Measurements from ENCODE around the gene ACIN1.
"Not testable (repeated sequence)": the region's sequence is repeated elsewhere in the genome, so short reads cannot be mapped to it uniquely, and the experiment has no call there.

The ACIN1 gene

GRCh38 chr14:23124337-23124954 is 29.5 kb upstream of the ACIN1 start:
- DNase-seq (ENCODE audit: low read depth), result no peak

DNA sequence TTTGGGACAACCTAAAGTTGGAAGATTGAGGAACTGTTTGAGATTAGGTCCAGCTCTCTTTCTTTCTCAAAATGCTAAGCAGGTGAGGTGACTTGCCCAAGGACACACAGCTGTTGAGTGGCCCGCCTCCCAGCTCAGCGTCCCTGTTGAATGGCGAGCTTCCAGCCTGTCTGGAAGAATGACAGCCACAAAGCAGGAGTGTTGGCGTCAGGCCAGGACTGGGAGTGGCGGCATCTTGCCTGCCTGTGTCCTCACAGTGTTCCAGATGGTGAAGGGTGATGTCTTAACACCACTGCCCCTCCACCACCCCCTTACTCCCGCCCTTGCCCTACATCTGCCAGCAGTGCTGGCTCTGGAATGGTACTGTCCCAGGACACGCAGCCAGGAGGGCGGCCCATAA is 28.5 kb upstream of the ACIN1 start:
- no peak for DNase-seq (ENCODE audit: low read depth)

DNA sequence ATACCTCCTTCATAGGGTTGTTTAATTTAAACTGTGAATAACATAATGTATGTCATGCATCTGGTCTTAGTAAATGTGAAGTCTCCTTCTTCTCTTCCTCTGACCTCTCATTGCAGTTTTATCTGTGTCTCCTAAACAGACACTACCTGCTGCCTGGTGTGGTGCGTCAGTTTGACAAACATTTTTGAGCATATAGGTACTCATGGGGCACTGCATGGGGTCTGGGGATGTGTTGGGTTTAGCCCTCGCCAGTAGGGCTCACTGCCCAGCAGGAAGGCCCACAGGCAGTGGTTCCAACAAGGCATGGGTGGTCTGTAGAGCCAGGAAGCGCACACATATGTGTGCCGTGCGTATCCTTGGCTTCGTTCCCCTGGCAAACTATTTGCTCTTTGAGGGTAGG is 27.1 kb upstream of the ACIN1 start:
- no peak for DNase-seq (ENCODE audit: low read depth)

GRCh38 chr14:23121361-23121771 is 26.4 kb upstream of the ACIN1 start:
- DNase-seq (ENCODE audit: low read depth), result peak; percentile 52

- DNase-seq (ENCODE audit: low read depth), result peak; percentile 89
These were observed 25.8 kb upstream of the ACIN1 start for GRCh38 chr14:23120541-23121251.

GRCh38 chr14:23119363-23120327 is 24.7 kb upstream of the ACIN1 start:
- no peak for DNase-seq (ENCODE audit: low read depth)

- no peak for DNase-seq (ENCODE audit: low read depth)
These were observed 23.8 kb upstream of the ACIN1 start, which contains the start of gene CEBPE for GRCh38 chr14:23118506-23119362. Gene CEBPE (minus strand): TSS chr14:23119255. CDS start chr14:23119091, 164 bp downstream.

DNA sequence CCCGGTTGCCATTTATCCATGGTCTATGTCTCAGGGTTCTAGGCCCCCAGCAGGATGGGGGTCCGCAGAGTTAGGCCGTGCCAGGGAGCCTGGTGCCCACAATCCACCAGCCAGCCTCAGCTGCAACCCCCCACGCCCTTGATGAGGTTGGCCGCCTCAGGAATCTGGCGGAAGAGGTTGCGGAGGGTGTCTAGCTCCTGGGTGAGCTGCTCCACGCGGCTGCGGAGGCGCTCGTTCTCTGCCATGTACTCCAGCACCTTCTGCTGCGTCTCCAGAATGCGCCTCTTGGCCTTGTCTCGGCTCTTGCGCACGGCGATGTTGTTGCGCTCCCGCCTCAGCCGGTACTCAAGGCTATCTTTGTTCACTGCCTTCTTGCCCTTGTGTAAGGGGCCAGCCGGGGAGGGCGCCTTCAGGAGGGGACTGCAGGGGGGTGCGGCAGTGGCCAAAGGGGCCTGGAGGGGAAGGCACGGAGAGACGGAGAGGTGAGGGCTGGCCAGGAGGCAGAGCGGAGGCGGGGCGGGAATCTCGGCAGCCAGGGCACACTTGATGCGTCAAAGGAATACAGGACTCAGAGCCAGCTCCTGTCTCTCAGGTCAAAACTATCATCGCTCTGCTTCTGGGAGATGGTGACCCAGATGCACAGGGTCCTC is 22.6 kb upstream of the ACIN1 start:
- no peak for DNase-seq (ENCODE audit: low read depth)

DNA sequence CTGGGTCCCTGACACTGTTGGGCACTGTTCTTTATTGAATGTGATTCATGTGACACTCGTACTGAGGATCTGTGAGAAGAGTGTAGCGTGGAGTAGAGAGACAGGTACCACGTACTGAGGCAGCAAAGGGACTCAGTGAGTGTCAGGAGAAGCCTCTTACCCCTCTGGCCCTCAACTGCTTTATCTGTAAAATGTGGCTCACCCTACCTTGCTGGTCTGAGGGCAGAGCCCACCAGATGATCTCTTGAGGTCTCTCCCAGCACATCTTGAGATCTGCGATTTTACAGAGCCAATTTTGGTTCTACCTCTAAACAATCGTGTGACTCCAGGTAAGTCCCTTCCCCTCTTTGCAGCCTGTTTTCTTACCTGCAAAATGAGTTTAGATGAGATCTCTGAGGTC is 21.0 kb upstream of the ACIN1 start:
- no peak for DNase-seq (ENCODE audit: low read depth)

DNA sequence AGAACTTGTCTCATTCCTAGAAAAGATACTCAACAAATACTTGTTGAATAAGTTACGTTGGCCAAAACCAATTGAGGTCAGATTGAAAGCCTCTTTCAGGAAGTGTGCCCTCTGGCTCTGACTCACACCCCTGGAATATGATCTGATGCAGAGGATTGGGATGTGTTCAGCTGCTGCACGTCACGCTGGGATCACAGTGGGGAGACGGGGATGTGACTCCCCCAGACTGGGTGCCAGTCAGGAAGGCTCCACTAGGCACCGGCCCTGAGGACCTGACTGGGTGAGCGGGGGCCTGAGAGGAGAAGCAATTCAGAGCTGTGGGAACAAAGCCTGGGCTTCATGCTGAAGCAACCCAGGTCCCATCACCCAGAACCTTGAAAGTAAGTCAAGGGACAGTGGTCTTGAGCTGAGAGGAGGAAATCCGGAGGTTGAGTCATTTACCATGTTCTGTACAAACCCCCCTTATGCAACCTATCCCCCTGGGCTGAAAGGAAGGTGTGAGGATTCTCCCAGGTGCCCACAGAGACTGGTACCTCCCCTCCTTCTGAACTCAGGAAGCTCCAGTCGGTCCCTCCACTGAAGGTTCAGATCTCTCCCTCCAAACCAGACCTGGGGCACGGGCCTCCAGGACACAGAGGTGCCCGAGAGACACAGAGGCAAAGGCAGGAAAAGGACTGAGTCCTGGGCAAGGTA is 20.2 kb upstream of the ACIN1 start:
- DNase-seq (ENCODE audit: low read depth), result peak; percentile 99

DNA sequence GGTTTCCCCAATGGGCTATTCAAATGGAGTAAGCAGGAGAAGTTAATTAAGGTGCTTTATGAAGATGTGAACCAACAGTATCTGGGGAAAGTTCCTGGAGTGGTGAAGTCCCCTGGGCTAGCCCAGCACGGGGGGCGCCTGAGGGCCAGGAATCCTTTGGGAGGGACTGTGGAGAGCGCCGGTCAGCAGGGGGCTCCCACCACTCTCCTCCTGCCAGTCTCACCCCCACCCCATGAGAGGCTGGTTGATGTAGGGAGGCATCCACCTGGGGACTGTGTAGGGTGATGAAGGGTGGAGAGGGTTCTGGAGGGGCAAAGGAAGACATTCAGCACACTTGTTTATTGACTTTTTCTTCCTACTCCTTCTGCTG is 19.7 kb upstream of the ACIN1 start:
- DNase-seq (ENCODE audit: low read depth), result no peak

DNA sequence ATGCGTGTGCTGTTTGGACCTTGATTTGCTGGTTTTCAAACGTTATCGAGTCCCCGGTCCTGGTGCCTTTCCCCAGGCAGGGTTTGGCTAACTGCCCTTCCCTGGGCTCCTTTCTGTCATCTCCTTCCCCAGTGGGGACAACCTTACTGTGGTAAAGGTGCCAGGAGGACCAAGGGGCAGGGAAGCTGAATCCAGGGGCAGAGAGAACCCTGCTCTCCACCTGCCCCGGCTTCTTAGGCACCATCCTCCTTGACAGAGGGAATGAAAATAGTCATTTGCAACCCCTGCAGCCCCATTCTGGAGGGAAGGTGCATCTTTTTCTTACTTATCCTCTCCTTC is 19.2 kb upstream of the ACIN1 start:
- DNase-seq (ENCODE audit: low read depth), result no peak

GRCh38 chr14:23113431-23114119 is 18.6 kb upstream of the ACIN1 start:
- no peak for DNase-seq (ENCODE audit: low read depth)

GRCh38 chr14:23112359-23113178 is 17.6 kb upstream of the ACIN1 start:
- DNase-seq (ENCODE audit: low read depth), result no peak

DNA sequence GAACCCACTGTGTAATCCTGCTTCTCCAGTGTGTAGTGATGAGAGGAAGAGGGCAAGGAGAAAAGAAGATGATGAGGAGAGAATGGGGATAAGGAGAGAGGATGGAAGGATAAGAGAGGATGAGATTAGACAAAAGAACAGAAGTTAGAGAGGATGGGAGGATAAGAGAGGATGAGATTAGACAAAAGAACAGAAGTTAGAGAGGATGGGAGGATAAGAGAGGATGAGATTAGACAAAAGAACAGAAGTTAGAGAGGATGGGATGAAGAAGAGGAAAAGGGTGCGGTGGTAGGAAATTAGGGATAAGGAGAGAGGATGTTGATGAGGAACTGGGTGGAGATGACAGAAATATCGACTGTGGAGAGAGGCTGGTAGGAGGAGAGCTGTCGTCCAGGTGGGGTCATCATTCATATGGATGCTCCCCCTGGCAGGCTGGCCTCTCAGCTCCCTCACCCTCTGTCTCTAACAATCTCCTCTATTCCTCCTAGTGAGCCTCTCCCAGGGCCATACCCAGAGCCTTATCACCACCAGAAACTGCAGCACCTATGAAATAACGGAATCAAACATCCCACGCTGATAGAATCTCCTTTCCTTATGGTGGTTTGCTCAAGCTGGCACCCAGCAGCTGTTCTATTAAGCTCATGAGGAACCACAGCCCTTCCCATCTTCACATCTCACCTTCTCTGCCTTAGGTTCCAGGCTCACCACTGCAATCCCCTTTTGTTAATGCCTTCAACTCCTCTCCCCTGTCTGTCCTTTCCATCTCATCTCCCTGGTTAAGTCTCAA is 15.8 kb upstream of the ACIN1 start:
- DNase-seq (ENCODE audit: low read depth), result no peak

- no peak for DNase-seq (ENCODE audit: low read depth)
These were observed 14.8 kb upstream of the ACIN1 start for GRCh38 chr14:23109769-23110168.

GRCh38 chr14:23108169-23108568 is 13.2 kb upstream of the ACIN1 start:
- DNase-seq (ENCODE audit: low read depth), result not testable (repeated sequence)

GRCh38 chr14:23107620-23108019 is 12.7 kb upstream of the ACIN1 start:
- not testable (repeated sequence) for DNase-seq (ENCODE audit: low read depth)

GRCh38 chr14:23106747-23107045 is 11.8 kb upstream of the ACIN1 start:
- DNase-seq (ENCODE audit: low read depth), result no peak

Data from ELR (cell line).